Measurements from ENCODE around the gene MAOB. TPM values are rescaled to one million over a fixed set of nuclear protein-coding genes. Genes with fewer than 3 reads are reported as not detected.

Gene MAOB
- total RNA-seq, 2 donors from 2014 or later, result 5.7 to 22.4 TPM

GRCh38 chrX:43735957-43736356, 146.3 kb downstream of the MAOB start:
- ATAC-seq, result no peak
- no peak overlapping the region for H3K27ac ChIP-seq
- intact Hi-C loops (cut with DNase I), result no loop called here

GRCh38 chrX:43735534-43735933, 146.7 kb downstream of the MAOB start:
- Histone ChIP-seq H3K27ac (no peak overlapping the region), H3K9me3 (no peaks in the 10 kb centered on the region), H3K27me3 (no peaks in the 10 kb centered on the region), H3K36me3 (replicated peaks in 1 of 2; ENCODE audit: insufficient read depth in 1 of 2, low read depth in 2 of 2) (no peaks in the 10 kb centered on the region), H3K4me3 (no peak overlapping the region), H3K4me1 (peaks cover 3% of the 10 kb centered on the region)
- ATAC-seq (no peak), DNase-seq (no peak)
- intact Hi-C loops (cut with DNase I), result no loop called here
- no peak for TF ChIP-seq POLR2A (IDR thresholded peaks at IDR 0.05)
- no peak for TF ChIP-seq CTCF (IDR thresholded peaks at IDR 0.05)
- WGBS, 2 donors, result 50 to 69% methylated on average over 2 to 5 of the region's 6 CpGs

More at GRCh38 chrX:43735957-43736356, 146.3 kb downstream of the MAOB start:
- 54 to 56% methylated on average over 3 of the region's 3 CpGs for WGBS, 2 donors
- Histone ChIP-seq H3K4me3 (no peak overlapping the region), H3K36me3 (replicated peaks in 1 of 2; ENCODE audit: insufficient read depth in 1 of 2, low read depth in 2 of 2) (no peaks in the 10 kb centered on the region), H3K9me3 (no peaks in the 10 kb centered on the region), H3K27me3 (no peaks in the 10 kb centered on the region), H3K4me1 (peaks cover 3% of the 10 kb centered on the region)
- TF ChIP-seq POLR2A (IDR thresholded peaks at IDR 0.05), result no peak
- DNase-seq, result no peak

GRCh38 chrX:43734444-43734843, 147.8 kb downstream of the MAOB start:
- Histone ChIP-seq H3K27me3 (no peaks in the 10 kb centered on the region), H3K9me3 (no peaks in the 10 kb centered on the region), H3K36me3 (replicated peaks in 1 of 2; ENCODE audit: insufficient read depth in 1 of 2, low read depth in 2 of 2) (no peaks in the 10 kb centered on the region), H3K4me3 (no peak overlapping the region), H3K27ac (no peak overlapping the region), H3K4me1 (peaks cover 3% of the 10 kb centered on the region)
- ATAC-seq (no peak), DNase-seq (no peak)
- 13 to 20% methylated on average over 1 of the region's 1 CpG for WGBS, 2 donors
- intact Hi-C loops (cut with DNase I), result no loop called here
- TF ChIP-seq POLR2A (IDR thresholded peaks at IDR 0.05) (no peak), CTCF (IDR thresholded peaks at IDR 0.05) (no peak)

GRCh38 chrX:43733699-43734098, 148.6 kb downstream of the MAOB start:
- ATAC-seq (no peak), DNase-seq (no peak)
- Histone ChIP-seq H3K4me1 (peaks cover 3% of the 10 kb centered on the region), H3K27me3 (no peaks in the 10 kb centered on the region), H3K27ac (no peak overlapping the region), H3K4me3 (no peak overlapping the region), H3K36me3 (replicated peaks in 1 of 2; ENCODE audit: insufficient read depth in 1 of 2, low read depth in 2 of 2) (no peaks in the 10 kb centered on the region), H3K9me3 (no peaks in the 10 kb centered on the region)
- TF ChIP-seq POLR2A (IDR thresholded peaks at IDR 0.05), result no peak
- no peak for TF ChIP-seq CTCF (IDR thresholded peaks at IDR 0.05)
- 100% methylated on average over 1 of the region's 1 CpG for WGBS, 2 donors
- intact Hi-C loops (cut with DNase I), result no loop called here

GRCh38 chrX:43731086-43731485, 151.2 kb downstream of the MAOB start:
- Histone ChIP-seq H3K36me3 (replicated peaks in 1 of 2; ENCODE audit: insufficient read depth in 1 of 2, low read depth in 2 of 2) (no peaks in the 10 kb centered on the region), H3K9me3 (no peaks in the 10 kb centered on the region), H3K27ac (no peak overlapping the region), H3K4me1 (peaks cover 3% of the 10 kb centered on the region), H3K27me3 (no peaks in the 10 kb centered on the region), H3K4me3 (no peak overlapping the region)
- intact Hi-C loops (cut with DNase I), result no loop called here
- ATAC-seq (no peak), DNase-seq (no peak)
- 86 to 95% methylated on average over 7 of the region's 7 CpGs for WGBS, 2 donors
- TF ChIP-seq CTCF (IDR thresholded peaks at IDR 0.05) (no peak), POLR2A (IDR thresholded peaks at IDR 0.05) (no peak)
